ENCODE data around the gene RAX2.

Gene RAX2

GRCh38 chr19:3776479-3777040 lies 4.5 kb upstream of the RAX2 start:
- no peak overlapping the region for H3K27ac ChIP-seq (ENCODE audit: low read depth, low read length)
- no peak overlapping the region for H2AFZ ChIP-seq (ENCODE audit: low read length, unreplicated experiment)
- H3K4me3 ChIP-seq (ENCODE audit: low read depth, low read length): no peak overlapping the region
- no peaks in the 10 kb centered on the region for H3K4me1 ChIP-seq (ENCODE audit: control insufficient read depth, insufficient read depth, low read length, unreplicated experiment)
- H3K79me2 ChIP-seq (ENCODE audit: control insufficient read depth, insufficient read depth, low read length, unreplicated experiment): no peaks in the 10 kb centered on the region
- H3K27me3 ChIP-seq (ENCODE audit: insufficient read depth, low read length): no peaks in the 10 kb centered on the region
- no peaks in the 10 kb centered on the region for H3K36me3 ChIP-seq (ENCODE audit: insufficient read depth, low read length)

- no peaks in the 10 kb centered on the region for H3K36me3 ChIP-seq (ENCODE audit: insufficient read depth, low read length)
- no peaks in the 10 kb centered on the region for H3K79me2 ChIP-seq (ENCODE audit: control insufficient read depth, insufficient read depth, low read length, unreplicated experiment)
- no peak overlapping the region for H3K4me3 ChIP-seq (ENCODE audit: low read depth, low read length)
- H3K27ac ChIP-seq (ENCODE audit: low read depth, low read length): no peak overlapping the region
- H3K4me1 ChIP-seq (ENCODE audit: control insufficient read depth, insufficient read depth, low read length, unreplicated experiment): no peaks in the 10 kb centered on the region
- H3K27me3 ChIP-seq (ENCODE audit: insufficient read depth, low read length): no peaks in the 10 kb centered on the region
- no peak overlapping the region for H2AFZ ChIP-seq (ENCODE audit: low read length, unreplicated experiment)
Observed at GRCh38 chr19:3775831-3776230, 3.8 kb upstream of the RAX2 start.

- H3K4me3 ChIP-seq (ENCODE audit: low read depth, low read length): no peak overlapping the region
- no peaks in the 10 kb centered on the region for H3K4me1 ChIP-seq (ENCODE audit: control insufficient read depth, insufficient read depth, low read length, unreplicated experiment)
- no peaks in the 10 kb centered on the region for H3K36me3 ChIP-seq (ENCODE audit: insufficient read depth, low read length)
- no peaks in the 10 kb centered on the region for H3K79me2 ChIP-seq (ENCODE audit: control insufficient read depth, insufficient read depth, low read length, unreplicated experiment)
- no peak overlapping the region for H2AFZ ChIP-seq (ENCODE audit: low read length, unreplicated experiment)
- H3K27me3 ChIP-seq (ENCODE audit: insufficient read depth, low read length): no peaks in the 10 kb centered on the region
- H3K27ac ChIP-seq (ENCODE audit: low read depth, low read length): no peak overlapping the region
Observed at GRCh38 chr19:3775374-3775711, 3.3 kb upstream of the RAX2 start.

GRCh38 chr19:3774621-3775373 lies 2.8 kb upstream of the RAX2 start:
- Histone ChIP-seq H3K36me3 (ENCODE audit: insufficient read depth, low read length) (no peaks in the 10 kb centered on the region), H3K27me3 (ENCODE audit: insufficient read depth, low read length) (no peaks in the 10 kb centered on the region), H3K4me1 (ENCODE audit: control insufficient read depth, insufficient read depth, low read length, unreplicated experiment) (no peaks in the 10 kb centered on the region), H3K4me3 (ENCODE audit: low read depth, low read length) (no peak overlapping the region), H3K79me2 (ENCODE audit: control insufficient read depth, insufficient read depth, low read length, unreplicated experiment) (no peaks in the 10 kb centered on the region), H3K27ac (ENCODE audit: low read depth, low read length) (no peak overlapping the region), H2AFZ (ENCODE audit: low read length, unreplicated experiment) (no peak overlapping the region)

GRCh38 chr19:3773814-3774515 lies 1.9 kb upstream of the RAX2 start:
- Histone ChIP-seq H2AFZ (ENCODE audit: low read length, unreplicated experiment) (no peak overlapping the region), H3K4me1 (ENCODE audit: control insufficient read depth, insufficient read depth, low read length, unreplicated experiment) (no peaks in the 10 kb centered on the region), H3K27me3 (ENCODE audit: insufficient read depth, low read length) (no peaks in the 10 kb centered on the region), H3K27ac (ENCODE audit: low read depth, low read length) (no peak overlapping the region), H3K36me3 (ENCODE audit: insufficient read depth, low read length) (no peaks in the 10 kb centered on the region), H3K4me3 (ENCODE audit: low read depth, low read length) (no peak overlapping the region), H3K79me2 (ENCODE audit: control insufficient read depth, insufficient read depth, low read length, unreplicated experiment) (no peaks in the 10 kb centered on the region)

- Histone ChIP-seq H3K36me3 (ENCODE audit: insufficient read depth, low read length) (no peaks in the 10 kb centered on the region), H3K79me2 (ENCODE audit: control insufficient read depth, insufficient read depth, low read length, unreplicated experiment) (no peaks in the 10 kb centered on the region), H3K27ac (ENCODE audit: low read depth, low read length) (no peak overlapping the region), H3K4me3 (ENCODE audit: low read depth, low read length) (no peak overlapping the region), H2AFZ (ENCODE audit: low read length, unreplicated experiment) (no peak overlapping the region), H3K4me1 (ENCODE audit: control insufficient read depth, insufficient read depth, low read length, unreplicated experiment) (no peaks in the 10 kb centered on the region), H3K27me3 (ENCODE audit: insufficient read depth, low read length) (no peaks in the 10 kb centered on the region)
Observed at GRCh38 chr19:3771000-3771905, 775 bp downstream of the RAX2 start.

GRCh38 chr19:3770136-3770999 lies 1.7 kb downstream of the RAX2 start:
- Histone ChIP-seq H3K27ac (ENCODE audit: low read depth, low read length) (no peak overlapping the region), H3K79me2 (ENCODE audit: control insufficient read depth, insufficient read depth, low read length, unreplicated experiment) (no peaks in the 10 kb centered on the region), H3K4me1 (ENCODE audit: control insufficient read depth, insufficient read depth, low read length, unreplicated experiment) (no peaks in the 10 kb centered on the region), H3K36me3 (ENCODE audit: insufficient read depth, low read length) (no peaks in the 10 kb centered on the region), H2AFZ (ENCODE audit: low read length, unreplicated experiment) (no peak overlapping the region), H3K4me3 (ENCODE audit: low read depth, low read length) (no peak overlapping the region), H3K27me3 (ENCODE audit: insufficient read depth, low read length) (no peaks in the 10 kb centered on the region)

GRCh38 chr19:3769494-3769893 lies 2.5 kb downstream of the RAX2 start:
- no peaks in the 10 kb centered on the region for H3K27me3 ChIP-seq (ENCODE audit: insufficient read depth, low read length)
- no peak overlapping the region for H3K27ac ChIP-seq (ENCODE audit: low read depth, low read length)
- no peak overlapping the region for H3K4me3 ChIP-seq (ENCODE audit: low read depth, low read length)

GRCh38 chr19:3768748-3769099 lies 3.3 kb downstream of the RAX2 start:
- Histone ChIP-seq H3K4me1 (ENCODE audit: control insufficient read depth, insufficient read depth, low read length, unreplicated experiment) (no peaks in the 10 kb centered on the region), H3K27ac (ENCODE audit: low read depth, low read length) (no peak overlapping the region), H3K36me3 (ENCODE audit: insufficient read depth, low read length) (no peaks in the 10 kb centered on the region), H2AFZ (ENCODE audit: low read length, unreplicated experiment) (no peak overlapping the region), H3K79me2 (ENCODE audit: control insufficient read depth, insufficient read depth, low read length, unreplicated experiment) (no peaks in the 10 kb centered on the region), H3K27me3 (ENCODE audit: insufficient read depth, low read length) (no peaks in the 10 kb centered on the region), H3K4me3 (ENCODE audit: low read depth, low read length) (no peak overlapping the region)

More at GRCh38 chr19:3769494-3769893, 2.5 kb downstream of the RAX2 start:
- Histone ChIP-seq H3K79me2 (ENCODE audit: control insufficient read depth, insufficient read depth, low read length, unreplicated experiment) (no peaks in the 10 kb centered on the region), H2AFZ (ENCODE audit: low read length, unreplicated experiment) (no peak overlapping the region), H3K4me1 (ENCODE audit: control insufficient read depth, insufficient read depth, low read length, unreplicated experiment) (no peaks in the 10 kb centered on the region), H3K36me3 (ENCODE audit: insufficient read depth, low read length) (no peaks in the 10 kb centered on the region)

Measured in ACC112 (cell line).